DMS153 treated with DMSO at 0.1 percent for 48 hours (cell line): Measurements from ENCODE around the gene DNM1.
"Not testable (repeated sequence)": the region's sequence is repeated elsewhere in the genome, so short reads cannot be mapped to it uniquely, and the experiment has no call there.

Experiments
- DNase-seq: peaks from one replicate; lab custom pipeline; 2025; ENCODE audit not compliant: unreplicated experiment; lab: John Stamatoyannopoulos, UW

Gene DNM1

DNA sequence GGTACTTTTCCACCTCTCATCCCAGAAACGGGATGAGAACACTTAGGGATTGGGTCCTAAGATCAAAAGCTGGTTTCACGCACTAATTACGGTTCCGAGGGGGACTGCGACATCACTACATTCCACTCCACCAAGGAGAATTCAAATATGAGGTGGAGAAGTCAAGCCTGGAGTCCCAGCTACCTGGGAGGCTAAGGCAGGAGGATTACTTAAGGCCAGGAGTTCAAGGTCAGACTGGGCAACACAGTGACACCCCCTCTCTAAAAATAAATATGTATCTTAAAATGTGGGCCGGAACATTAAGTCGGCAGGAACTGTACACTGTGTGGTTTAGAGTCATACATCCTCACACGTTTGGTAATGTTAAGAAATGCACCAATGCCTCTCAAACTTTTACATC lies 71.1 kb downstream of the DNM1 start:
- DNase-seq: no peak

DNA sequence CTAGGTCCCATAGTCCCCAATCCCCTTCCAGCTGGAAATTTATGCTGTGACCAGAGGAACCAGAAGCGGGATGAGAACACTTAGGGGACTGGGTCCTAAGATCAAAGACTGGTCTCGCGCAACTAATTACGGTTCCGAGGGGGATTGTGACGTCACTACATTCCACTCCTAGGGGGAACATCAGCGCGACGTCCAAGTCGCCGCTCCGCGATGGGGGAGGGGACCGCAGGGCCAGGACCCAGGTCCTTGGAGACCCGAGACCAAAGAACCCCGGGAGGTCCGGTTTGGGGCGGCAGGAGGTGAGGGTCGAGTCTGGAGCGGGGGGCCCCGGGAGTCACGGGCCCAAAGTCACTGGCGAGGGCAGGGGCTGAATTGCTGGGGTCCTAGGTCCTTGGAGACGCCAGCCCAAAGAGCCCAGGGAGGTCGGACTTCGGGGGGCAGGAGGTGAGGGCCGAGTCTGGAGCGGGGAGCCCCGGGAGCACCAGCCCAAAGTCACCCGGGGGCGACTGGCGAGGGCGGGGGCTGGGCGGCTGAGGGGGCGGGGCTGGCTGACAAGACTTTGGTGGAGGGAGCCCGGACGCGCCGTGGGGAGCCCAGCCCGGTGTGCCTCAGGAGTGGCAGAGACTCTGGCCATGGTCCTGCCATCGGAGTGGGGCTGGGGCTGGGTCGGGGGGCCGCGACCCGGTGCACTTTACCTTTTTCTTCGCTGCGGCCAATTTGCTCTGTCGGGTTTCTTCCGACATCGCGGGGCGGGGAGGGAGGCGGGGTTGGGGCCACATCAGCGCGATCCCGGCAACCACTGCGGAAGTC lies 72.2 kb downstream of the DNM1 start, which contains the start of gene GOLGA2:
TSS of gene GOLGA2 (minus strand) at position 810 of the 810 bp plus-strand sequence. CDS start at position 779, 31 bp downstream.
- no peak for DNase-seq

- DNase-seq: peak; percentile 99
These were observed 72.9 kb downstream of the DNM1 start, which contains the start of gene SWI5 for GRCh38 chr9:128276008-128276573. TSS of gene SWI5 (plus strand) at chr9:128276276.

- DNase-seq: no peak
These were observed 73.5 kb downstream of the DNM1 start for GRCh38 chr9:128276574-128277270.

- not testable (repeated sequence) for DNase-seq
These were observed 76.2 kb downstream of the DNM1 start for GRCh38 chr9:128279088-128280073.

DNA sequence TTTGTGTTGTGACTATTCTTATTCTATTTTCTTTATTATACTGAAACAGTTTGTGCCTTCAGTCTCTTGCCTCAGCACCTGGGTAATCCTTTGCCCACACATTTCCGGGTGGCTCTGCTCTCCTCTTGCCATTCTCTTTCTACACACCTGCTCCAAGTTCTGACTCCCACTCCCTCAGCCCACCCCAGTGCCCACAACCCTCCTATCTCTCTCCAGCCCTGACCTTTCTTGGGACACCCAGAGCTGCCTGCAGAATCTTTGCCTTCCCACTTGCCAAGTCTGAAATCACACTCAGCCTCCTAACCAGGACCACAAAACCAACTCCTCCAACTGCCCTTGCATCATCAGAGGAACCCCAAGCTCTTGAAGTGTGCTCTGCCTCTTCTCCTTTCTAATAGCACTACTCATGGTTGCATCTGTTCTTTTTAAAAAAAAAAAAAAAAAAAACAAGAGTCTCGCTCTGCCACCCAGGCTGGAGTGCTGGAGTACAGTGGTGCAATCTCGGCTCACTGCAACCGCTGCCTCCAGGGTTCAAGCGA lies 77.0 kb downstream of the DNM1 start:
- DNase-seq: no peak

DNA sequence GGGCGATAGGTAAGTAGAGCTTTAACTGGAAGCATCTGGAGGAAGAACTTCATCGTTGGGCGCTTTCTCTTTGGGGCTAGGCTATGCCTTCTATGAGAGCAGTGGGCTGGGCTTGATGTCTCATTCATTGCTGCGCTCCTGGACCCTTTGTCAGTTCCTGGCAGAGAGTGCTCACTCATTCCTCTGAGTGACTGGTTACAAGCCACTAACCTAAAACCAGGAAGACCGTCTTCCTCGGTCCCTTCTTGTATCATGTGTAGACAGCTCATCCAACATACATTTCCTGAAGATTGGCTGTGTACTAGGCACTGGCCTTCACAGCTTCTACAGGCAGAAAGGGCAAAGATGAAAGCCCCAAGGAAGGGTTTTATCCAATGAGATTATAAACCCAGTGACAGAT lies 79.3 kb downstream of the DNM1 start:
- DNase-seq: no peak

GRCh38 chr9:128285033-128285784 lies 82.0 kb downstream of the DNM1 start:
- DNase-seq: no peak

GRCh38 chr9:128286440-128286839 lies 83.3 kb downstream of the DNM1 start:
- no peak for DNase-seq

- no peak for DNase-seq
These were observed 85.3 kb downstream of the DNM1 start for GRCh38 chr9:128288273-128289004.

DNA sequence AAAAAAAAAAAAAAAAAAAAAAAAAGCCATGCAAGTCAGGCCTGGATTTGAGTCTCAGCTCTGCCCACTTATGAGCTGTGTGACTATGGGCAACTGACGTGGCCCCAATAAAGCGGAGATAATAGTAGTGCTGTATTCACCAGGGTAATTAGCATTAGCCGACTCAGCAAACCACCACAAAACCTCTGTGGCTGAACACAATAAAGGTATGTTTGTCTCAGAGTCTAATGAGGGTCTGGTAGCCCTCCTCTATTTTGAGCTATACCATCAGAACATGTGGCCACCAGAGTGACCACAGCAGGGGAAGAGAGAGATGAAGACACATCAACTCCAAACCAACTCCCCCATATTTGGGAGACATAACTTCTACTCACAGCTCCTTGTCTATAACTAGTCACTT lies 88.8 kb downstream of the DNM1 start:
- no peak for DNase-seq

- no peak for DNase-seq
These were observed 89.9 kb downstream of the DNM1 start for GRCh38 chr9:128293091-128293490.

DNA sequence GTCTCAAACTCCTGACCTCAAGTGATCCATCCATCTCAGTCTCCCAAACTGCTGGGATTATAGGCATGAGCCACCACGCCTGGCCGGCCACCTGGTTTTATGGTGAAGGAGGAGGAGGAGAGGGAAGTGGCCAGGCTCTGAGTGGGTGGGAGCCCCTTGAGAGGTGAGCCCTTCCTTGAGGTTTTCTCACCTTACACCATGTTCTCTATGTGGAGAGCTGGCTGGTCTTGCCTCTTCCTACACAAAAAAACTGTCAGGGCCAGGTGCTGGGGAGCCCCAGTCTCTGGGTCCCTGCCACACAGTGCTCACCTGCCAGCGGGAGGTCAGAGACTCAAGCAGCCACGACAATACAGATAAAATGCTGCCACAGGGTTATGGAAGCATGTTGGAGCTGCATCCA lies 91.0 kb downstream of the DNM1 start:
- no peak for DNase-seq

- no peak for DNase-seq
These were observed 93.4 kb downstream of the DNM1 start for GRCh38 chr9:128296340-128297220.

GRCh38 chr9:128297221-128297773 lies 94.1 kb downstream of the DNM1 start:
- no peak for DNase-seq

DNA sequence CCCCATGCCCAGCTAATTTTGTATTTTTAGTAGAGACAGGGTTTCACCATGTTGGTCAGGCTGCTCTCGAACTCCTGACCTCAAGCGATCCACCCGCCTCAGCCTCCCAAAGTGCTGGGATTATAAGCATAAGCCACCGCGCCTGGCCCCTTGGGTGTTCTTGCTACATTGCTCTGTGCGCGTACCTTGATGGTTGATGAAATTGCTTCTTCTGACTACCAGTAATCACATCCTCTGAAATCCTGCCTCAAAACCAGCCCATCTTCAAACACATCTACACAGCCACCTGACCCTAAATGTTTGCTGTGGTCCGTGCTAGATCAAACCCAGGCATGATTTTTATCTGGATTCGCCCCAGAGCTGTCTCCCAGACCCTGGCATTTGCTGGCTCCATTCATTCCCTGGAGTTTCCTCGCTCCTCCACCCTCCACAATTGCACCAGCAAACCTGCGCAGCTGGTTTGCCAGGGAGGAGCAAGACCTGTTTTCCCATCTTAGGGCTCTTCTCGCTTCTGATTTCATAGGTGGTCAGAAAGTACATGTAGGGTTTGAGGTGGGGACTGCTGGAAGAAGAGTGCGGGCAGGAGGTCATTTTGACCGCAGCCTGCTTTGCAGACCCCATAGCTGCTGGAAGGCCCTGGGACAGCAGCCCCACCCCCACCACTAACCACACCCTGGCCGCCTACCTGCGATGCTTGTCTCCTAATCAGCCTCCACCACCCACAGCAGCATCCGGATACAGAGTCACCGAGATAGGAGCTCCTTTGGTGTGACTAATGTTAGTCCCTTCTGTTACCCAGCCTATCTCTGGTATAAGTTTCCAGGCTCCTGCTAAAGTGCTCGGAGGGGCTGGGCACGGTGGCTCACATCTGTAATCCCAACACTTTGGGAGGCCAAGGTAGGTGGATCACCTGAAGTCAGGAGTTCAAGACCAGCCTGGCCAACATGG lies 95.6 kb downstream of the DNM1 start:
- DNase-seq: no peak
